ENCODE data around the gene ACP6. TPM values are rescaled to one million over a fixed set of nuclear protein-coding genes. Genes with fewer than 3 reads are reported as not detected.

ACP6 gene
- total RNA-seq, 1 donor from 2014 or later = 21.8 TPM

GRCh38 chr1:147630022-147630421, 40.3 kb downstream of the ACP6 start:
- Mint-ChIP-seq H3K27me3 (ENCODE audit: low read depth) (no peaks in the 10 kb centered on the region), H3K27ac (ENCODE audit: unreplicated experiment) (no peak overlapping the region), H3K9me3 (no peaks in the 10 kb centered on the region), H3K4me3 (no peak overlapping the region), H3K4me1 (peaks cover 11% of the 10 kb centered on the region), H3K36me3 (ENCODE audit: low read depth) (peaks cover 10% of the 10 kb centered on the region)
- no peak for TF ChIP-seq CTCF (conservative IDR thresholded peaks at IDR 0.05)
- DNase-seq (ENCODE audit: low read depth, low spot score) = no peak

- DNase-seq (ENCODE audit: low read depth, low spot score) = no peak
- H3K4me3 Mint-ChIP-seq = no peak overlapping the region
- no peak for TF ChIP-seq CTCF (conservative IDR thresholded peaks at IDR 0.05)
- H3K27ac Mint-ChIP-seq (ENCODE audit: unreplicated experiment) = peak overlapping the region; percentile 48
- H3K27me3 Mint-ChIP-seq (ENCODE audit: low read depth) = no peaks in the 10 kb centered on the region
- peaks cover 12% of the 10 kb centered on the region for H3K4me1 Mint-ChIP-seq
- H3K36me3 Mint-ChIP-seq (ENCODE audit: low read depth) = peaks cover 10% of the 10 kb centered on the region
- no peaks in the 10 kb centered on the region for H3K9me3 Mint-ChIP-seq
Measured at GRCh38 chr1:147628441-147628840, 41.9 kb downstream of the ACP6 start.

GRCh38 chr1:147627435-147628110, 42.8 kb downstream of the ACP6 start:
- TF ChIP-seq CTCF (conservative IDR thresholded peaks at IDR 0.05) = peak; percentile 90
- H3K4me1 Mint-ChIP-seq = peaks cover 12% of the 10 kb centered on the region
- H3K9me3 Mint-ChIP-seq = no peaks in the 10 kb centered on the region
- H3K27ac Mint-ChIP-seq (ENCODE audit: unreplicated experiment) = no peak overlapping the region
- peaks cover 13% of the 10 kb centered on the region for H3K36me3 Mint-ChIP-seq (ENCODE audit: low read depth)
- no peak overlapping the region for H3K4me3 Mint-ChIP-seq
- H3K27me3 Mint-ChIP-seq (ENCODE audit: low read depth) = no peaks in the 10 kb centered on the region
- DNase-seq (ENCODE audit: low read depth, low spot score) = peak; percentile 52

GRCh38 chr1:147626739-147627138, 43.6 kb downstream of the ACP6 start:
- Mint-ChIP-seq H3K4me3 (no peak overlapping the region), H3K9me3 (no peaks in the 10 kb centered on the region), H3K27me3 (ENCODE audit: low read depth) (no peaks in the 10 kb centered on the region), H3K27ac (ENCODE audit: unreplicated experiment) (no peak overlapping the region), H3K4me1 (peaks cover 12% of the 10 kb centered on the region), H3K36me3 (ENCODE audit: low read depth) (peaks cover 6% of the 10 kb centered on the region)
- no peak for TF ChIP-seq CTCF (conservative IDR thresholded peaks at IDR 0.05)
- DNase-seq (ENCODE audit: low read depth, low spot score) = no peak

- no peak overlapping the region for H3K4me3 Mint-ChIP-seq
Measured at GRCh38 chr1:147626291-147626690, 44.0 kb downstream of the ACP6 start.

More at GRCh38 chr1:147626291-147626690, 44.0 kb downstream of the ACP6 start:
- TF ChIP-seq CTCF (conservative IDR thresholded peaks at IDR 0.05) = no peak
- Mint-ChIP-seq H3K27ac (ENCODE audit: unreplicated experiment) (no peak overlapping the region), H3K36me3 (ENCODE audit: low read depth) (peaks cover 6% of the 10 kb centered on the region), H3K9me3 (no peaks in the 10 kb centered on the region), H3K27me3 (ENCODE audit: low read depth) (no peaks in the 10 kb centered on the region), H3K4me1 (peaks cover 12% of the 10 kb centered on the region)
- no peak for DNase-seq (ENCODE audit: low read depth, low spot score)

Data from neural crest cell (in vitro differentiated cells).